GM19193 (cell line): ENCODE data around the gene HIVEP2.

ENCODE experiments used
- POLR2A ChIP-seq: IDR thresholded peaks from 4 replicates; pipeline ENCODE4 v1.6.1; 2011; ENCODE audit not compliant: insufficient read depth, insufficient read length; ENCODE audit errors: extremely low read depth

HIVEP2 gene

GRCh38 chr6:142872376-142872775 is 72.6 kb downstream of the HIVEP2 start:
- no peak for TF ChIP-seq POLR2A

- TF ChIP-seq POLR2A = no peak
Measured at GRCh38 chr6:142871910-142872331, 73.1 kb downstream of the HIVEP2 start.

- TF ChIP-seq POLR2A = no peak
Measured at GRCh38 chr6:142870787-142871415, 74.1 kb downstream of the HIVEP2 start.

- TF ChIP-seq POLR2A = no peak
Measured at GRCh38 chr6:142868917-142869316, 76.1 kb downstream of the HIVEP2 start.

- no peak for TF ChIP-seq POLR2A
Measured at GRCh38 chr6:142867988-142868812, 76.8 kb downstream of the HIVEP2 start.

- TF ChIP-seq POLR2A = no peak
Measured at GRCh38 chr6:142867355-142867801, 77.6 kb downstream of the HIVEP2 start.

- no peak for TF ChIP-seq POLR2A
Measured at GRCh38 chr6:142863981-142864380, 81.0 kb downstream of the HIVEP2 start.

GRCh38 chr6:142861711-142862110 is 83.3 kb downstream of the HIVEP2 start:
- no peak for TF ChIP-seq POLR2A

- TF ChIP-seq POLR2A = no peak
Measured at GRCh38 chr6:142860498-142860897, 84.5 kb downstream of the HIVEP2 start.

- TF ChIP-seq POLR2A = no peak
Measured at GRCh38 chr6:142857796-142858555, 87.0 kb downstream of the HIVEP2 start.

GRCh38 chr6:142857233-142857761 is 87.7 kb downstream of the HIVEP2 start:
- TF ChIP-seq POLR2A = no peak

GRCh38 chr6:142856624-142857232 is 88.2 kb downstream of the HIVEP2 start:
- no peak for TF ChIP-seq POLR2A

- no peak for TF ChIP-seq POLR2A
Measured at GRCh38 chr6:142855893-142856623, 88.9 kb downstream of the HIVEP2 start.
